Activated CD4-positive, alpha-beta T cell treated with anti-CD3 and anti-CD28 coated beads for 1 hour (primary cell): ENCODE data around the gene MNX1.

Experiments
- DNase-seq: peaks from one replicate; pipeline ENCODE4 v3.0.0-alpha.2; 2020

MNX1 gene

DNA sequence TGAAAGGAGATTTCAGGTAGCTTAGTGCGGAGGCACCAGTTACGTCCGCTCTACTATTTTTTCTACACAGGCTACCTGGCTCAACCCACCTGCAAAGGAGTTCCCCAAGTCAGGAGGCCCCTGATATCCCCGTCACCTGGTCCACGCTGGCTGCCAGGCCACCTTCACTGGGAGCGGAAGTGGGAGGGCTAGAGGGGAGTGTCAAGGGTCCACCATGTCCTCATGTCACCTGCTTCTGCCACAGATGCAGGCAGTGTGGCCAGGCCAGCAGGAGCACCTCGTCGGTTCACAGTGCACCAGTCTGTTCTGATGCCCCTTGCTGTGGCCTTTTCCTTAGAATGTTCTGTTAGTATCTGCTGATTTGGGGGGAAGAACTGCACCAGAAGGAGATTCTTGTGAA lies 44.1 kb downstream of the MNX1 start:
- DNase-seq, result no peak

DNA sequence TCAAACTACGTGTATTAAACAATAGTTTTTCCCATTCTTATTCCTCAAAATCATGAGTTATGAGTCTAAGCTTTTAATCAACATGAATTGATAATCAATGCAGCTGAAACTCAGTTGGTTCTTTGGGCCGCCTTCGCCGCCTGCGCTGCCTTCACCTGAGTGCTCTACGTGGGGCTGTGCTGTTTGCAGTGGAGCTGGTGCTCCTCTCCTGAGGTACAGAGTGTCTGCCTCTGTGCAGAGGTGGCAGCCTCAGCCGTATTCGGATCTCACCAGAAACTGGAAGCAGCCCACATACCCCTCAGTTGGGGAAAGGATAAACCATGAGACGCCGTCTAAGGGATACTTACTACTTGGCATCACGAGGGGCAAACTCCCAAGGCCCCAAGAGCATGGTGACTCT lies 45.5 kb downstream of the MNX1 start:
- DNase-seq, result no peak

DNA sequence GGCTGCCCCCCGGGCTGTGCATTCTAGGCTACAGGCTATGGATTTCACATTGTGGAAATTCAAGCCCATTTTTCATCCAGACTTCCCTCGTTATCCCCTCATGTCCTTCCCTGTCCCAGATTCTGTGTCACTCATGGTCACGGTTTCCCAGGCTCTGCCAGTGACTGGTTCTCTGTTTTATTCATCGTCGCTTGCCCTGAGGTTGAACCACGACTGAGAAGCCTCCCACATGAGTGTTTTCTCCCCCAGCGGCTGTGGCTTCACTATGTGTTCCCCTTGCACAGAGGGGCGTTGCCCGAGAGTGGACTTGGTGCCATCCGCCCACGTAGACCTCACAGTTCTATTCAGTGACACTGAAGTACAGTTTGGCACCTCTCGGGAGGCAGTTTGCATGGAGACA lies 47.0 kb downstream of the MNX1 start:
- DNase-seq, result no peak

DNA sequence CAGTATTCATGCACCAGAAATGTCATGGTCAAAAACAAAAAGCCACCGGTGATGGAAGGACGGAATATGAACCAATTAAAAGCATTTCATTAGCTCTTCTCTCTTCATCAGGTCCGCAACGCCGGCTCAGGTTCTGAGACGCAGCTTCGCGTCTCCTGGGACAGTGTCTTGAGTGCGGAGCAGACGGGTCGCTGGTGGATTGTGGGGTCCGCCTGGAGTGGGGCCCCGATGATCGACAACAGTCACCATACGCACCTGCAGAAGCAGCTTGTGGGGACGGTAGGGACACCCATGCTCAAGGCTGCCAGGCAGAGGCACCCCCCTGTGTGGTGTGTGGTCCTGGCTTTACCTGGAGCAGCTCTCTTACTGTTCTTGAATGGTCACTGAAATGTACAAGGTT lies 47.6 kb downstream of the MNX1 start:
- no peak for DNase-seq

DNA sequence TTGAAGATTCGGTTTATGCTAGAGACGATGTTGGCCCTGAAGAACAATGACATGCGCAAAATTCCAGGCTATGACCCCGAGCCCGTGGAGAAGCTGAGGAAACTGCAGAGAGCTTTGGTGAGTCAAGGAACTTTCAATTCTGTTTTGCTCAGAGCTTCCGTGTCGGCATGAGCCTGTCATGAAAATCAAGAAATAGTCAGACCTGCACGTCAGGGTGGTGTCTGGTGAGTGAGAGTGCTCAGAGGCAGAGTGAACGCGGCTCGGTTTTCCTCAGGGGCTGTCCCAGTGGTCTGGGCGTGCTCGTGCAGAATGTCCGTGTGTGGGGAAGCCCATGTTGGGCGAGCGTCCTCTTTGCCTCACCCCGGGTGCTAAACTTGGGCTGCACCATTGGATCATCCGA lies 48.3 kb downstream of the MNX1 start:
- no peak for DNase-seq

DNA sequence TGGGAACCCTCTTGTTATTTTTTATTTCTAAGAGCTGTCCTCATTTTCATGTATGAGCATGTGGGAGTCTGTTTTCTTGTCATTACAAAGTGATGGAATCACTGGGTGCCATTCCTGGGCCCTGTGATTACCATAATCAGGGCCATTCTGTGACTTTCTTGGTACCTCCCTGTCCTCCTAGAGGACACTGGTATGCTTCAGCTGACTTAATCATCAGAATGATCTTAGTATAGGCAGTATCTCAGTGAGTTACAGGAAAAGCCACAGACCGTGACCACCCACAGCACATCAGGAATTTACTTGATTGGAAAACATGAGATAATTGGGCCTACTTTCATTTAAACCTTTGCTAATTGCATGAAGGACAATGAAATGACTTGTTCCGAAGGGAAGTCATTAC lies 53.7 kb downstream of the MNX1 start:
- DNase-seq, result no peak

DNA sequence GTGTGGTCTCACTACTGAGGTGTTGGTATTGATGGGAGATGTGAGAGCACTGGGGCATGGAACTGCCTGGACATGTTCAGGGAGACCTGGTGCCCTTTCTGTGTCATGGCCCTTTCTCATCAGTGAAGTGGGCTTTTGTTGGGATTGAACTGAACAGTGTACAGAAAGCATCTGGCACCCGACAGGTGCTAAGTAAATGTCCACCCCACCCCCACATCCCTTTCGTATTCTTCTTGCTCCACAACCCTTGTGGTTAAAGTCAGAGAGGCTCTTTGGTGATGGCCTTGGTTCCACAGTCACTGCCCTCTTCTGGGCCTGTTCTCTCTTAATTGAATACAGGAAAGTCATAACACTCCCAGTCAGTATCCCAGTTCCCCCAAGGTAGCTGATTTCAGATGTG lies 55.5 kb downstream of the MNX1 start:
- no peak for DNase-seq
